ENCODE measurements around the gene EVA1C. TPM values are rescaled to one million over a fixed set of nuclear protein-coding genes. Genes with fewer than 3 reads are reported as not detected.

EVA1C gene
- total RNA-seq, 1 experiment from 2014 or later, result 0.98 TPM

GRCh38 chr21:32463889-32464300 is 51.4 kb downstream of the EVA1C start:
- H3K36me3 Mint-ChIP-seq (ENCODE audit: insufficient read depth in 1 of 3, low read depth in 3 of 3), result peaks cover 0 to 17% (median 7%) of the 10 kb centered on the region in 3 experiments; a peak in 5 of 7 replicates
- H2AFZ ChIP-seq (ENCODE audit: low read length), result no peak overlapping the region

More at GRCh38 chr21:32463889-32464300, 51.4 kb downstream of the EVA1C start:
- H2AK5ac ChIP-seq (ENCODE audit: insufficient read length, low read length), result no peak overlapping the region
- Mint-ChIP-seq H3K27me3 (ENCODE audit: low read depth) (peaks cover under 1% of the 10 kb centered on the region; the same call in 1 of the 2 replicates), H3K4me1 (peaks cover 8 to 16% of the 10 kb centered on the region in 2 experiments), H3K27ac (no peak overlapping the region), H3K9me3 (peaks cover 0 to 17% of the 10 kb centered on the region in 2 experiments; a peak in 3 of 5 replicates), H3K4me3 (no peak overlapping the region)
- H2BK15ac ChIP-seq (ENCODE audit: low read depth, low read length), result no peak overlapping the region
- no peaks in the 10 kb centered on the region for H3K79me1 ChIP-seq (ENCODE audit: insufficient read depth, low read depth, low read length, poor library complexity, severe bottlenecking)
- no peak overlapping the region for H3K56ac ChIP-seq (ENCODE audit: insufficient read length, low read depth, low read length)
- no peak overlapping the region for H4K91ac ChIP-seq (ENCODE audit: insufficient read length, low read depth, low read length)
- H3K18ac ChIP-seq (ENCODE audit: insufficient read length, low read depth, low read length), result no peak overlapping the region
- no peak overlapping the region for H3T11ph ChIP-seq (ENCODE audit: low read length)
- H2BK12ac ChIP-seq (ENCODE audit: insufficient read length, low read depth, low read length), result no peak overlapping the region
- H4K8ac ChIP-seq (replicated peaks; ENCODE audit: insufficient read length, low read depth, low read length), result no peak overlapping the region
- H3K23me2 ChIP-seq (ENCODE audit: insufficient read length, low read depth, low read length, poor library complexity, severe bottlenecking), result no peaks in the 10 kb centered on the region
- no peak overlapping the region for H3K9ac ChIP-seq (ENCODE audit: extremely low read depth, insufficient read length, low read length)
- no peak overlapping the region for H3K27ac ChIP-seq (ENCODE audit: insufficient read length, low read depth, low read length)
- no peak overlapping the region for H3K23ac ChIP-seq (ENCODE audit: insufficient read length, low read depth, low read length)
- H2BK5ac ChIP-seq (ENCODE audit: insufficient read length, low read length), result no peak overlapping the region
- H3K27me3 ChIP-seq (ENCODE audit: insufficient read depth, low read length), result no peaks in the 10 kb centered on the region
- H2BK20ac ChIP-seq (ENCODE audit: low read depth, low read length, poor library complexity, severe bottlenecking), result no peak overlapping the region
- H2BK120ac ChIP-seq (ENCODE audit: low read depth, low read length, poor library complexity, severe bottlenecking), result no peak overlapping the region
- no peak overlapping the region for H3K14ac ChIP-seq (ENCODE audit: insufficient read depth, low read length)
- H3K9me3 ChIP-seq (ENCODE audit: control insufficient read depth, low read depth, low read length), result peaks cover 5% of the 10 kb centered on the region
- no peaks in the 10 kb centered on the region for H3K4me1 ChIP-seq (ENCODE audit: insufficient read depth, low read length)
- H3K4ac ChIP-seq (ENCODE audit: low read depth, low read length), result no peak overlapping the region
- no CpG with 5 or more reads among the region's 8 CpGs for WGBS (ENCODE audit: extremely low coverage, insufficient read length, low lambda C conversion rate)
- no peaks in the 10 kb centered on the region for H4K20me1 ChIP-seq (ENCODE audit: control insufficient read depth, insufficient read depth, insufficient read length)
- no peak for DNase-seq
- no peaks in the 10 kb centered on the region for H3K79me2 ChIP-seq (ENCODE audit: insufficient read depth, low read length)
- H3K4me2 ChIP-seq (ENCODE audit: insufficient read depth, insufficient read length, low read length), result no peak overlapping the region
- H4K5ac ChIP-seq (ENCODE audit: insufficient read length, low read depth, low read length), result no peak overlapping the region
- TF ChIP-seq CTCF (conservative IDR thresholded peaks at IDR 0.05), result no peak
